Fibroblast of lung (primary cell): ENCODE measurements around the gene BMPR1B. TPM values are rescaled to one million over a fixed set of nuclear protein-coding genes. Genes with fewer than 3 reads are reported as not detected.
A peak's percentile ranks its signal among the peaks of the same experiment; 100 is the strongest.
"Not testable (repeated sequence)": the region's sequence is repeated elsewhere in the genome, so short reads cannot be mapped to it uniquely, and the experiment has no call there.

Experiments
- DNase-seq, 2 donors: peaks; one replicate each; pipeline versions ENCODE4 v3.0.0 to v3.0.0-alpha.2; 2010; ENCODE audit warnings: low read depth in 2 of 2
- H2AFZ ChIP-seq: 2 replicates; pipeline ENCODE4 v1.5.1; 2012; ENCODE audit warnings: low read length, control low read depth, inconsistent platforms
- H3K27ac ChIP-seq: 2 replicates; pipeline ENCODE4 v1.5.1; 2011; ENCODE audit warnings: low read length, control low read depth; ENCODE audit not compliant: insufficient read depth
- H3K27me3 ChIP-seq: 2 replicates; pipeline ENCODE4 v1.5.1; 2011; ENCODE audit warnings: mild to moderate bottlenecking, low read length; ENCODE audit not compliant: control insufficient read depth, insufficient read depth
- H3K36me3 ChIP-seq: 2 replicates; pipeline ENCODE4 v1.5.1; 2011; ENCODE audit warnings: low read length; ENCODE audit not compliant: control insufficient read depth, insufficient read depth
- H3K4me1 ChIP-seq: 2 replicates; pipeline ENCODE4 v1.5.1; 2011; ENCODE audit warnings: low read length; ENCODE audit not compliant: control insufficient read depth, insufficient read depth; ENCODE audit errors: extremely low read depth
- H3K4me2 ChIP-seq: 2 replicates; pipeline ENCODE4 v1.5.1; 2011; ENCODE audit warnings: low read length, control low read depth; ENCODE audit not compliant: insufficient read depth; ENCODE audit errors: extremely low read depth
- H3K4me3 ChIP-seq, 4 experiments: fragments of 200-600 bp in 1 of 4; sonication (generic) in 1 of 4; replicated peaks in 1 of 4; 2 replicates each; pipeline ENCODE4 v1.5.1; 2011 to 2016; ENCODE audit warnings: low read length in 4 of 4, low read depth in 3 of 4, mild to moderate bottlenecking in 3 of 4, control low read depth in 2 of 4, inconsistent platforms in 1 of 4, mixed read lengths in 1 of 4; ENCODE audit not compliant: insufficient read depth in 1 of 4; ENCODE audit errors: control extremely low read depth in 1 of 4
- H3K79me2 ChIP-seq: 2 replicates; pipeline ENCODE4 v1.5.1; 2012; ENCODE audit warnings: mild to moderate bottlenecking, low read length, inconsistent platforms; ENCODE audit not compliant: control insufficient read depth, insufficient read depth
- H3K9ac ChIP-seq: 2 replicates; pipeline ENCODE4 v1.5.1; 2011; ENCODE audit warnings: mild to moderate bottlenecking, low read length, control low read depth; ENCODE audit not compliant: insufficient read depth
- H3K9me3 ChIP-seq: 2 replicates; pipeline ENCODE4 v1.5.1; 2012; ENCODE audit warnings: low read depth, low read length; ENCODE audit not compliant: control insufficient read depth, insufficient read depth
- H4K20me1 ChIP-seq: 2 replicates; pipeline ENCODE4 v1.5.1; 2011; ENCODE audit warnings: low read length; ENCODE audit not compliant: control insufficient read depth, insufficient read depth; ENCODE audit errors: extremely low read depth
- EZH2 ChIP-seq: IDR thresholded peaks from 2 replicates; pipeline ENCODE4 v1.5.1; 2012; ENCODE audit warnings: low read length, control low read depth, mild to moderate bottlenecking; ENCODE audit errors: missing control alignments
- polyA plus RNA-seq, 2 donors: library from polyadenylated mRNA; depleted of rRNA in 1 of 2; stranded (reverse) in 1 of 2; unstranded in 1 of 2; fragments of >200 nt; gene quantifications; 2 replicates each; pipeline ENCODE4 v1.2.1, GENCODE V29; 2011 to 2012; ENCODE audit warnings: missing spikeins in 1 of 2
- total RNA-seq: library from RNA; depleted of rRNA; stranded (reverse); fragments of >200 nt; gene quantifications from 2 replicates; pipeline ENCODE4 v1.2.1, GENCODE V29; 2014
- TF ChIP-seq, protein P1 (sequence below), 2 donors: IDR thresholded peaks in 1 of 2; conservative IDR thresholded peaks in 1 of 2; 1 replicate in 1 of 2; 2 replicates in 1 of 2; pipeline ENCODE4 v1.5.1; 2011 to 2012; ENCODE audit warnings: low read length in 2 of 2, control low read depth in 1 of 2, inconsistent platforms in 1 of 2, low read depth in 1 of 2, mild to moderate bottlenecking in 1 of 2

Gene BMPR1B
- total and polyA plus RNA-seq, 2 donors (not counting 1 experiment from before 2014, with no cell fraction given) = 0.17 to 0.45 TPM

DNA sequence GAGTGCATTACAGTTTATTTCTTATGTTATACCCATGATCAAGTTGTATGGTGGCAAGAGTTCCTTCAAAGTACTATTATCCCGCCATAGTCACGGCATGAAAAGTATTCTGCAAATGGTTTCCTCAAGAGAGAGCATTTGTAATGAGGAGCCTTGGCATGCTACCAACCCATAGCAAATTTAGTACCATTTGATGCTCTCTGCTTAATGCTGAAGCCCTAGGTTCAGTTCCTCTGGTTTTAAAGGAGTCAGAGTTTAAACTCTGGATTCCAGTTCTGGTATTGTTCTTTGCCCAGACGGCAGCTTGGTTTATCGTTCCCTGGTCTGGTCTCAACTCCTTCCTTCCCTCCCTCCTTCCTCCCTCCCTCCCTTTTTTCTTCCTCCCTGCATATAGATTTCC lies 371.3 kb downstream of the BMPR1B start:
- Histone ChIP-seq H3K27me3 (no peaks in the 10 kb centered on the region), H3K4me3 (no peak overlapping the region), H3K27ac (no peak overlapping the region), H3K79me2 (no peaks in the 10 kb centered on the region), H2AFZ (no peak overlapping the region), H3K9me3 (no peaks in the 10 kb centered on the region), H3K4me2 (no peak overlapping the region), H3K36me3 (no peaks in the 10 kb centered on the region), H3K4me1 (peaks cover 4% of the 10 kb centered on the region), H3K9ac (no peak overlapping the region), H4K20me1 (no peaks in the 10 kb centered on the region)
- peak; percentile 8 to 33 for DNase-seq
- TF ChIP-seq, protein P1, sequence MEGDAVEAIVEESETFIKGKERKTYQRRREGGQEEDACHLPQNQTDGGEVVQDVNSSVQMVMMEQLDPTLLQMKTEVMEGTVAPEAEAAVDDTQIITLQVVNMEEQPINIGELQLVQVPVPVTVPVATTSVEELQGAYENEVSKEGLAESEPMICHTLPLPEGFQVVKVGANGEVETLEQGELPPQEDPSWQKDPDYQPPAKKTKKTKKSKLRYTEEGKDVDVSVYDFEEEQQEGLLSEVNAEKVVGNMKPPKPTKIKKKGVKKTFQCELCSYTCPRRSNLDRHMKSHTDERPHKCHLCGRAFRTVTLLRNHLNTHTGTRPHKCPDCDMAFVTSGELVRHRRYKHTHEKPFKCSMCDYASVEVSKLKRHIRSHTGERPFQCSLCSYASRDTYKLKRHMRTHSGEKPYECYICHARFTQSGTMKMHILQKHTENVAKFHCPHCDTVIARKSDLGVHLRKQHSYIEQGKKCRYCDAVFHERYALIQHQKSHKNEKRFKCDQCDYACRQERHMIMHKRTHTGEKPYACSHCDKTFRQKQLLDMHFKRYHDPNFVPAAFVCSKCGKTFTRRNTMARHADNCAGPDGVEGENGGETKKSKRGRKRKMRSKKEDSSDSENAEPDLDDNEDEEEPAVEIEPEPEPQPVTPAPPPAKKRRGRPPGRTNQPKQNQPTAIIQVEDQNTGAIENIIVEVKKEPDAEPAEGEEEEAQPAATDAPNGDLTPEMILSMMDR (conservative IDR thresholded peaks at IDR 0.05 in 1 of 2, IDR thresholded peaks at IDR 0.05 in 1 of 2; ENCODE audit: low read depth in 1 of 2, low read length in 2 of 2) = no peak
- TF ChIP-seq EZH2 = no peak

DNA sequence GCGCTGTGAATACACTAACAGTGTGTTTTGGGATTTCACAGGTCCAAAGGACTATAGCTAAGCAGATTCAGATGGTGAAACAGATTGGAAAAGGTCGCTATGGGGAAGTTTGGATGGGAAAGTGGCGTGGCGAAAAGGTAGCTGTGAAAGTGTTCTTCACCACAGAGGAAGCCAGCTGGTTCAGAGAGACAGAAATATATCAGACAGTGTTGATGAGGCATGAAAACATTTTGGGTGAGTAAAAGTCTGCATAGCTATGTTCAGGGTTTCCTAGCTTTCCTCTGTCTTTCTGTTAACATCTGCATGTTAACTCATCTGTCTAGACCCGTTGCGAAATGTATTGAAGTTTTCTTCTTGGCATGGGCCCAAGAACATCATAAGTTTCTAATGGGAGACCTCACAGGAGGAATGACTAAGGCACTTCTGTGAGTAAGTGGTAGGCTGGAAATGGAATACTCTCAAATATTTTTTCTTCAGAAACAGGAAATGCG lies 372.1 kb downstream of the BMPR1B start:
- no peaks in the 10 kb centered on the region for H3K9me3 ChIP-seq

DNA sequence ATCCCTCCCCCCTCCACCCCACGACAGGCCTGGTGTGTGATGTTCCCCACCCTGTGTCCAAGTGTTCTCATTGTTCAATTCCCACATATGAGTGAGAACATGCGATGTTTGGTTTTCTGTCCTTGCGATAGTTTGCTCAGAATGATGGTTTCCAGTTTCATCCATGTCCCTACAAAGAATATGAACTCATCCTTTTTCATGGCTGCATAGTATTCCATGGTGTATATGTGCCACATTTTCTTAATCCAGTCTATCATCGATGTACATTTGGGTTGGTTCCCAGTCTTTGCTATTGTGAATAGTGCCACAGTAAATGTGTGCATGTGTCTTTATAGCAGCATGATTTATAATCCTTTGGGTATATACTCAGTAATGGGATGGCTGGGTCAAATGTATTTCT lies 376.3 kb downstream of the BMPR1B start:
- not testable (repeated sequence) for H3K27me3 ChIP-seq, H3K4me3 ChIP-seq, H3K79me2 ChIP-seq, H4K20me1 ChIP-seq, H2AFZ ChIP-seq, H3K27ac ChIP-seq, DNase-seq, H3K4me1 ChIP-seq, H3K4me2 ChIP-seq, H3K36me3 ChIP-seq, H3K9me3 ChIP-seq, H3K9ac ChIP-seq

More for the DNA sequence above, 372.1 kb downstream of the BMPR1B start:
- Histone ChIP-seq H2AFZ (no peak overlapping the region), H3K4me3 (peak overlapping the region in 1 of 4 experiments; percentile 27), H3K36me3 (no peaks in the 10 kb centered on the region), H3K4me2 (peak overlapping the region; percentile 75), H3K27ac (no peak overlapping the region), H4K20me1 (no peaks in the 10 kb centered on the region), H3K4me1 (peaks cover 4% of the 10 kb centered on the region), H3K9ac (no peak overlapping the region), H3K27me3 (no peaks in the 10 kb centered on the region), H3K79me2 (no peaks in the 10 kb centered on the region)
- TF ChIP-seq, protein P1 (conservative IDR thresholded peaks at IDR 0.05 in 1 of 2, IDR thresholded peaks at IDR 0.05 in 1 of 2; ENCODE audit: low read depth in 1 of 2, low read length in 2 of 2) = no peak
- no peak for TF ChIP-seq EZH2
- DNase-seq = peak; percentile 99

DNA sequence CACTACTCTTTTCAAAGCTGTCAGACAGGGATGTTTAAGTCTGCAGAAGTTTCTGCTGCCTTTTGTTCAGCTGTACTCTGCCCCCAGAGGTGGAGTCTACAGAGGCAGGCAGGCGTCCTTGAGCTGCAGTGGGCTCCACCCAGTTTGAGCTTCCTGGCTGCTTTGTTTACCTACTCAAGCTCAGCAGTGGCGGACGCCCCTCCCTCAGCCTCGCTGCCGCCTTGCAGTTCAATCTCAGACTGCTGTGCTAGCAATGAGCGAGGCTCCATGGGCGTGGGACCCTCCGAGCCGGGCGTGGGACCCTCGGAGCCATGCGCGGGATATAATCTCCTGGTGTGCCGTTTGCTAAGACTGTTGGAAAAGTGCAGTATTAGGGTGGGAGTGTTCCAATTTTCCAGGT lies 381.7 kb downstream of the BMPR1B start:
- H3K36me3 ChIP-seq, H3K4me1 ChIP-seq, H3K9me3 ChIP-seq, H3K4me3 ChIP-seq, DNase-seq, H4K20me1 ChIP-seq, H3K27ac ChIP-seq, H2AFZ ChIP-seq, H3K4me2 ChIP-seq, H3K79me2 ChIP-seq, H3K27me3 ChIP-seq, H3K9ac ChIP-seq: not testable (repeated sequence)
